ENCODE results near the gene SRP54. TPM values are rescaled to one million over a fixed set of nuclear protein-coding genes. Genes with fewer than 3 reads are reported as not detected.
A peak's percentile ranks its signal among the peaks of the same experiment; 100 is the strongest.

The SRP54 gene
- total RNA-seq, 1 donor from 2014 or later = 105 TPM

GRCh38 chr14:34993426-34993825, 10.6 kb downstream of the SRP54 start:
- Histone ChIP-seq H3K4me2 (no peak overlapping the region), H3K9ac (no peak overlapping the region), H2AFZ (replicated peaks) (no peak overlapping the region), H3F3A (ENCODE audit: low read depth) (peaks cover 10% of the 10 kb centered on the region), H3K36me3 (no peaks in the 10 kb centered on the region), H4K20me1 (ENCODE audit: low read depth) (peaks cover 32% of the 10 kb centered on the region), H3K27me3 (no peaks in the 10 kb centered on the region), H3K9me3 (ENCODE audit: low read depth) (no peaks in the 10 kb centered on the region), H3K27ac (no peak overlapping the region), H3K4me1 (peaks cover 16% of the 10 kb centered on the region), H3K4me3 (no peak overlapping the region), H3K79me2 (ENCODE audit: low read depth) (peaks cover 83% of the 10 kb centered on the region)
- Mint-ChIP-seq H3K36me3 (no peaks in the 10 kb centered on the region), H3K27me3 (ENCODE audit: insufficient read depth, low read depth) (no peaks in the 10 kb centered on the region), H3K9me3 (no peaks in the 10 kb centered on the region), H3K27ac (no peak overlapping the region), H3K4me3 (no peak overlapping the region), H3K4me1 (no peaks in the 10 kb centered on the region)
- DNase-seq (ENCODE audit: low spot score) = no peak
- TF ChIP-seq CTCF (IDR thresholded peaks at IDR 0.05) = no peak
- TF ChIP-seq EZH2 (IDR thresholded peaks at IDR 0.05) = no peak
- no peak for TF ChIP-seq EZH2phosphoT487 (IDR thresholded peaks at IDR 0.05)

- Histone ChIP-seq H3F3A (ENCODE audit: low read depth) (peaks cover 11% of the 10 kb centered on the region), H3K9me3 (ENCODE audit: low read depth) (no peaks in the 10 kb centered on the region), H3K4me2 (no peak overlapping the region), H3K9ac (no peak overlapping the region), H2AFZ (replicated peaks) (no peak overlapping the region), H3K27ac (no peak overlapping the region), H3K36me3 (no peaks in the 10 kb centered on the region), H4K20me1 (ENCODE audit: low read depth) (peaks cover 20% of the 10 kb centered on the region), H3K27me3 (no peaks in the 10 kb centered on the region), H3K4me1 (peaks cover 16% of the 10 kb centered on the region), H3K4me3 (no peak overlapping the region), H3K79me2 (ENCODE audit: low read depth) (peaks cover 71% of the 10 kb centered on the region)
- TF ChIP-seq CTCF (IDR thresholded peaks at IDR 0.05) (no peak), EZH2 (IDR thresholded peaks at IDR 0.05) (no peak), EZH2phosphoT487 (IDR thresholded peaks at IDR 0.05) (no peak)
- no peaks in the 10 kb centered on the region for H3K27me3 Mint-ChIP-seq (ENCODE audit: insufficient read depth, low read depth)
- H3K9me3 Mint-ChIP-seq = no peaks in the 10 kb centered on the region
- no peak for DNase-seq (ENCODE audit: low spot score)
- no peak overlapping the region for H3K27ac Mint-ChIP-seq
- H3K36me3 Mint-ChIP-seq = no peaks in the 10 kb centered on the region
- no peaks in the 10 kb centered on the region for H3K4me1 Mint-ChIP-seq
- H3K4me3 Mint-ChIP-seq = no peak overlapping the region
These were observed 11.9 kb downstream of the SRP54 start for GRCh38 chr14:34994668-34995067.

GRCh38 chr14:34997762-34998161, 15.0 kb downstream of the SRP54 start:
- H3K36me3 Mint-ChIP-seq = peaks cover 8% of the 10 kb centered on the region
- no peaks in the 10 kb centered on the region for H3K9me3 Mint-ChIP-seq
- H3K4me3 Mint-ChIP-seq = no peak overlapping the region
- H3F3A ChIP-seq (ENCODE audit: low read depth) = peaks cover 11% of the 10 kb centered on the region
- H3K36me3 ChIP-seq = no peaks in the 10 kb centered on the region
- H3K27me3 ChIP-seq = no peaks in the 10 kb centered on the region
- H2AFZ ChIP-seq (replicated peaks) = no peak overlapping the region
- no peak for TF ChIP-seq EZH2 (IDR thresholded peaks at IDR 0.05)
- TF ChIP-seq EZH2phosphoT487 (IDR thresholded peaks at IDR 0.05) = no peak
- no peak for TF ChIP-seq CTCF (IDR thresholded peaks at IDR 0.05)
- H3K4me1 Mint-ChIP-seq = no peaks in the 10 kb centered on the region
- peaks cover 40% of the 10 kb centered on the region for H3K79me2 ChIP-seq (ENCODE audit: low read depth)
- peaks cover 13% of the 10 kb centered on the region for H4K20me1 ChIP-seq (ENCODE audit: low read depth)
- no peaks in the 10 kb centered on the region for H3K9me3 ChIP-seq (ENCODE audit: low read depth)
- peaks cover 4% of the 10 kb centered on the region for H3K27me3 Mint-ChIP-seq (ENCODE audit: insufficient read depth, low read depth)
- H3K27ac Mint-ChIP-seq = no peak overlapping the region
- H3K9ac ChIP-seq = no peak overlapping the region
- H3K4me2 ChIP-seq = peak overlapping the region; percentile 25
- peaks cover 16% of the 10 kb centered on the region for H3K4me1 ChIP-seq
- H3K4me3 ChIP-seq = no peak overlapping the region
- DNase-seq (ENCODE audit: low spot score) = peak; percentile 55
- peak overlapping the region; percentile 62 for H3K27ac ChIP-seq

Measured in neural progenitor cell (in vitro differentiated cells).